CD14-positive monocyte (primary cell): ENCODE measurements around the gene JAGN1. TPM values are rescaled to one million over a fixed set of nuclear protein-coding genes. Genes with fewer than 3 reads are reported as not detected.
"Not testable (repeated sequence)": the region's sequence is repeated elsewhere in the genome, so short reads cannot be mapped to it uniquely, and the experiment has no call there.

Experiments used
- DNase-seq, 3 donors: peaks; one replicate each; pipeline ENCODE4 v3.0.0-alpha.2; 2011 to 2022
- H2AFZ ChIP-seq: 2 replicates; pipeline ENCODE4 v1.6.0; 2012; ENCODE audit warnings: mild to moderate bottlenecking, low read depth, low read length, inconsistent platforms; ENCODE audit not compliant: insufficient read depth, poor library complexity, severe bottlenecking
- H3K27ac ChIP-seq, 2 donors: 1 replicate in 1 of 2; 2 replicates in 1 of 2; pipeline ENCODE4 v1.5.1; 2012 to 2013; ENCODE audit warnings: low read length in 2 of 2, control low read depth in 1 of 2, inconsistent platforms in 1 of 2, low read depth in 1 of 2, mild to moderate bottlenecking in 1 of 2
- H3K27me3 ChIP-seq, 2 donors: one replicate each; pipeline versions ENCODE4 v1.6.0 to v1.6.1; 2011 to 2013; ENCODE audit warnings: low read length in 2 of 2; ENCODE audit not compliant: control insufficient read depth in 2 of 2, insufficient read depth in 2 of 2
- H3K36me3 ChIP-seq, 2 donors: replicated peaks in 1 of 2; 1 replicate in 1 of 2; 2 replicates in 1 of 2; pipeline versions ENCODE4 v1.5.1 to v1.6.1; 2012 to 2013; ENCODE audit warnings: low read length in 2 of 2, control low read depth in 1 of 2, inconsistent platforms in 1 of 2, mild to moderate bottlenecking in 1 of 2; ENCODE audit not compliant: insufficient read depth in 2 of 2, control insufficient read depth in 1 of 2
- H3K4me1 ChIP-seq, 2 donors: 1 replicate in 1 of 2; 2 replicates in 1 of 2; pipeline versions ENCODE4 v1.5.1 to v1.6.1; 2012 to 2013; ENCODE audit warnings: low read length in 2 of 2, control low read depth in 1 of 2, inconsistent platforms in 1 of 2, mild to moderate bottlenecking in 1 of 2, moderate library complexity in 1 of 2; ENCODE audit not compliant: insufficient read depth in 2 of 2, control insufficient read depth in 1 of 2
- H3K4me2 ChIP-seq: replicated peaks from 2 replicates; pipeline ENCODE3; 2012; ENCODE audit warnings: low read length, moderate library complexity, mild to moderate bottlenecking; ENCODE audit not compliant: poor library complexity, severe bottlenecking; ENCODE audit errors: extremely low read depth
- H3K4me3 ChIP-seq, 3 experiments: fragments of 200-600 bp in 1 of 3; sonication (generic) in 1 of 3; replicated peaks in 1 of 3; 1 replicate in 2 of 3; 2 replicates in 1 of 3; pipeline ENCODE4 v1.5.1; 2011 to 2013; ENCODE audit warnings: low read length in 3 of 3, mild to moderate bottlenecking in 3 of 3, control low read depth in 2 of 3, low read depth in 2 of 3, inconsistent platforms in 1 of 3, moderate library complexity in 1 of 3
- H3K79me2 ChIP-seq: 2 replicates; pipeline ENCODE4 v1.6.0; 2012; ENCODE audit warnings: mild to moderate bottlenecking, control low read depth, inconsistent platforms, low read length, moderate library complexity; ENCODE audit not compliant: insufficient read depth
- H3K9ac ChIP-seq: 2 replicates; pipeline ENCODE4 v1.6.0; 2017; ENCODE audit warnings: low read length, mild to moderate bottlenecking; ENCODE audit not compliant: insufficient read depth, poor library complexity, severe bottlenecking
- H3K9me3 ChIP-seq, 2 donors: replicated peaks in 1 of 2; 1 replicate in 1 of 2; 2 replicates in 1 of 2; pipeline versions ENCODE4 v1.5.1 to v1.6.1; 2012 to 2013; ENCODE audit warnings: low read length in 2 of 2, control low read depth in 1 of 2; ENCODE audit not compliant: control insufficient read depth in 1 of 2, insufficient read depth in 1 of 2
- H4K20me1 ChIP-seq: 2 replicates; pipeline ENCODE4 v1.6.0; 2012; ENCODE audit warnings: mild to moderate bottlenecking, low read length, control low read depth, moderate library complexity; ENCODE audit not compliant: insufficient read depth
- H3K27ac Mint-ChIP-seq, 7 donors: one replicate each; pipeline ENCODE4 v1.8.0; 2020; ENCODE audit warnings: mild to moderate bottlenecking in 7 of 7, mixed read lengths in 7 of 7, moderate library complexity in 6 of 7, inconsistent platforms in 2 of 7
- H3K27me3 Mint-ChIP-seq, 3 donors: one replicate each; pipeline ENCODE4 v1.8.0; 2021 to 2022; ENCODE audit warnings: low read depth in 3 of 3, mild to moderate bottlenecking in 3 of 3, mixed read lengths in 3 of 3, moderate library complexity in 3 of 3, inconsistent platforms in 1 of 3
- H3K36me3 Mint-ChIP-seq, 2 donors: one replicate each; pipeline ENCODE4 v1.8.0; 2020; ENCODE audit warnings: mixed read lengths in 2 of 2, inconsistent platforms in 1 of 2, mild to moderate bottlenecking in 1 of 2
- H3K4me1 Mint-ChIP-seq: one replicate; pipeline ENCODE4 v1.8.0; 2020; ENCODE audit warnings: mild to moderate bottlenecking, mixed read lengths
- H3K4me3 Mint-ChIP-seq, 2 donors: one replicate each; pipeline ENCODE4 v1.8.0; 2020; ENCODE audit warnings: mild to moderate bottlenecking in 2 of 2, mixed read lengths in 2 of 2, moderate library complexity in 1 of 2
- H3K9me3 Mint-ChIP-seq, 7 donors: one replicate each; pipeline ENCODE4 v1.8.0; 2020 to 2022; ENCODE audit warnings: mixed read lengths in 7 of 7, mild to moderate bottlenecking in 6 of 7, moderate library complexity in 6 of 7, inconsistent platforms in 2 of 7
- CTCF ChIP-seq: fragments of 200-600 bp; IDR thresholded peaks from one replicate; pipeline ENCODE4 v1.8.0; 2022; ENCODE audit warnings: antibody characterized with exemption, mild to moderate bottlenecking
- WGBS: methylation state at CpG from one replicate; pipeline ENCODE4 v1.1.5; 2013; ENCODE audit warnings: missing lambda C conversion rate; ENCODE audit not compliant: insufficient coverage; 5-methylcytosine and 5-hydroxymethylcytosine counted together
- intact Hi-C, 2 donors: fragments of 100-400 bp; cut with micrococcal nuclease; formaldehyde crosslinking; loops; one replicate each; pipeline versions ENCODE4 v1.15.0 to v1.15.1; 2023
- polyA plus RNA-seq, 3 donors: library from polyadenylated mRNA; depleted of rRNA in 1 of 3; unstranded in 2 of 3; stranded (reverse) in 1 of 3; fragments of 300-500 nt in 2 of 3; fragments of >200 nt in 1 of 3; fragmentation: Illumina TruSeq in 2 of 3; gene quantifications; 1 replicate in 2 of 3; 2 replicates in 1 of 3; pipeline ENCODE4 v1.2.3, GENCODE V29; 2012 to 2021

Gene JAGN1
- polyA plus RNA-seq, 3 donors = 17.3 to 56.3 (median 49.8) TPM

DNA sequence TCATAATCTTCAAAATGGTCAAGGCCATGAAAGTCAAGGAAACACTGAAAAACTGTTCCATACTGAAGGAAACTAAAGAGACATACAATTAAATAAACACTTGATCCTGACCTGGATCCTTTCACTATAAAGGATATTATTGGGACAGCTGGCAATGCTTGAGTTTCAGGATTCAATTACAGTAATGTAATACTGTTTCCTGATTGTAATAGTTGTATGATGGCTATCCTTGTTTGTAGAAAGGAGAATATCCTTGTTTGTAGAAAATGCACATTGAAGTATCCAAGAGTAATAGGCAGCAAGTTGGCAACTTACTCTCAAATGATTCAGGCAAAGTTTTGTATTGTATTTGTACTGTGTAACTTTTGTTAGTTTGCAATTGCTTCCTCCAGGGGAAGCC is 15.0 kb upstream of the JAGN1 start:
- DNase-seq = no peak
- no peak for TF ChIP-seq CTCF
- H3K27me3 ChIP-seq = no peaks in the 10 kb centered on the region
- no peak overlapping the region for H3K27ac ChIP-seq
- no peaks in the 10 kb centered on the region for H3K36me3 Mint-ChIP-seq
- no peaks in the 10 kb centered on the region for H4K20me1 ChIP-seq
- no peaks in the 10 kb centered on the region for H3K36me3 ChIP-seq
- intact Hi-C loops = no loop called here
- no peak overlapping the region for H2AFZ ChIP-seq
- no peak overlapping the region for H3K4me3 ChIP-seq
- no peaks in the 10 kb centered on the region for H3K4me1 Mint-ChIP-seq
- H3K4me1 ChIP-seq = no peaks in the 10 kb centered on the region
- peaks cover 0 to 3% (median 1%) of the 10 kb centered on the region in 3 donors for H3K27me3 Mint-ChIP-seq
- H3K4me3 Mint-ChIP-seq = no peak overlapping the region
- H3K27ac Mint-ChIP-seq = no peak overlapping the region
- no peaks in the 10 kb centered on the region for H3K9me3 ChIP-seq
- no peak overlapping the region for H3K4me2 ChIP-seq
- no peaks in the 10 kb centered on the region for H3K79me2 ChIP-seq
- no peak overlapping the region for H3K9ac ChIP-seq
- H3K9me3 Mint-ChIP-seq = peaks cover 0 to 1% (median 0%) of the 10 kb centered on the region in 7 donors

GRCh38 chr3:9876255-9876654 is 14.2 kb upstream of the JAGN1 start:
- H2AFZ ChIP-seq, H3K36me3 Mint-ChIP-seq, H3K27ac ChIP-seq, H3K27me3 ChIP-seq, H3K9me3 Mint-ChIP-seq, H3K27ac Mint-ChIP-seq, H3K9ac ChIP-seq, H3K4me1 Mint-ChIP-seq, H3K4me3 Mint-ChIP-seq, H3K4me2 ChIP-seq, DNase-seq, H3K9me3 ChIP-seq, H3K4me1 ChIP-seq, H3K4me3 ChIP-seq, intact Hi-C loops, H3K36me3 ChIP-seq, H3K27me3 Mint-ChIP-seq, H3K79me2 ChIP-seq, H4K20me1 ChIP-seq: not testable (repeated sequence)
- 100% methylated on average over 2 of the region's 4 CpGs for WGBS
